Activated CD4-positive, alpha-beta T cell treated with anti-CD3 and anti-CD28 coated beads, Interleukin-2, amount 10 ng/mL, durations not matched to agents 7 days and 5 days (primary cell): ENCODE measurements around the gene RAC3. TPM values are rescaled to one million over a fixed set of nuclear protein-coding genes. Genes with fewer than 3 reads are reported as not detected.
A peak's percentile ranks its signal among the peaks of the same experiment; 100 is the strongest.

Source experiments
- CTCF ChIA-PET: fragments of 350-600 bp; sonication (Branson Sonifier 250); formaldehyde crosslinking; loops from one replicate; lab custom pipeline; 2021; ENCODE audit warnings: antibody characterized with exemption; lab: Charles Lee
- POLR2A ChIA-PET: fragments of 350-600 bp; sonication (Branson Sonifier 250); formaldehyde crosslinking; loops from one replicate; lab custom pipeline; 2021; ENCODE audit warnings: antibody characterized with exemption; lab: Charles Lee
- DNase-seq: peaks from one replicate; pipeline ENCODE4 v3.0.0-alpha.2; 2020
- H3K27ac Mint-ChIP-seq: one replicate; pipeline ENCODE4 v1.8.0; 2021; ENCODE audit warnings: mild to moderate bottlenecking, moderate library complexity, mixed read lengths
- H3K27me3 Mint-ChIP-seq: one replicate; pipeline ENCODE4 v1.8.0; 2021; ENCODE audit warnings: mixed read lengths
- H3K36me3 Mint-ChIP-seq: one replicate; pipeline ENCODE4 v1.8.0; 2021; ENCODE audit warnings: low read depth, mixed read lengths
- H3K4me1 Mint-ChIP-seq: one replicate; pipeline ENCODE4 v1.8.0; 2021; ENCODE audit warnings: mixed read lengths
- H3K4me3 Mint-ChIP-seq: one replicate; pipeline ENCODE4 v1.8.0; 2021; ENCODE audit warnings: mild to moderate bottlenecking, moderate library complexity, mixed read lengths
- H3K9me3 Mint-ChIP-seq: one replicate; pipeline ENCODE4 v1.8.0; 2021; ENCODE audit warnings: mixed read lengths
- total RNA-seq, 2 experiments: library from RNA; stranded (reverse); gene quantifications; one replicate each; pipeline ENCODE4 v1.2.3, GENCODE V29; 2021

The RAC3 gene
- total RNA-seq, 2 experiments from 2014 or later: 12.2 to 13.7 TPM

- Mint-ChIP-seq H3K9me3 (no peaks in the 10 kb centered on the region), H3K36me3 (no peaks in the 10 kb centered on the region), H3K27me3 (no peaks in the 10 kb centered on the region), H3K4me3 (no peak overlapping the region), H3K27ac (no peak overlapping the region), H3K4me1 (peaks cover 24% of the 10 kb centered on the region)
- POLR2A ChIA-PET: no interaction called here
- CTCF ChIA-PET: interaction anchor here (1.1 to 7.4 kb wide), 5 partner anchors 11 to 88 kb away, joined by 3 to 66 read pairs (median 40); partner anchors contain the start of genes DCXR and NOTUM
- DNase-seq: no peak
Measured at GRCh38 chr17:82018152-82018988, 13.1 kb upstream of the RAC3 start.

- DNase-seq: no peak
- H3K36me3 Mint-ChIP-seq: no peaks in the 10 kb centered on the region
- no peaks in the 10 kb centered on the region for H3K27me3 Mint-ChIP-seq
- H3K4me3 Mint-ChIP-seq: no peak overlapping the region
- H3K9me3 Mint-ChIP-seq: no peaks in the 10 kb centered on the region
- H3K27ac Mint-ChIP-seq: no peak overlapping the region
- peaks cover 29% of the 10 kb centered on the region for H3K4me1 Mint-ChIP-seq
- ChIA-PET CTCF (interaction anchor here (0.6 to 7.4 kb wide), 11 partner anchors 10 to 89 kb away, joined by 3 to 66 read pairs (median 4); partner anchors contain the start of genes DCXR and NOTUM), POLR2A (no interaction called here)
Measured at GRCh38 chr17:82018989-82019689, 12.3 kb upstream of the RAC3 start.

- DNase-seq: peak; percentile 71
- ChIA-PET CTCF (interaction anchor here (0.6 to 7.4 kb wide), 14 partner anchors 9 to 216 kb away, joined by 3 to 66 read pairs (median 4); partner anchors contain the start of genes DCXR and NOTUM), POLR2A (no interaction called here)
- Mint-ChIP-seq H3K9me3 (no peaks in the 10 kb centered on the region), H3K27me3 (no peaks in the 10 kb centered on the region), H3K4me3 (no peak overlapping the region), H3K36me3 (no peaks in the 10 kb centered on the region), H3K27ac (no peak overlapping the region), H3K4me1 (peaks cover 31% of the 10 kb centered on the region)
Measured at GRCh38 chr17:82019690-82020571, 11.5 kb upstream of the RAC3 start.

- Mint-ChIP-seq H3K27me3 (no peaks in the 10 kb centered on the region), H3K27ac (peak overlapping the region; percentile 76), H3K4me1 (peaks cover 34% of the 10 kb centered on the region), H3K9me3 (no peaks in the 10 kb centered on the region), H3K4me3 (peak overlapping the region; percentile 3), H3K36me3 (peaks cover 3% of the 10 kb centered on the region)
- CTCF ChIA-PET: interaction anchor here (0.6 to 7.4 kb wide), 12 partner anchors 9 to 390 kb away, joined by 3 to 66 read pairs (median 4); partner anchors contain the start of genes DCXR and NOTUM
- POLR2A ChIA-PET: no interaction called here
- DNase-seq: no peak
Measured at GRCh38 chr17:82020572-82021106, 10.8 kb upstream of the RAC3 start.

- peak; percentile 74 for DNase-seq
- Mint-ChIP-seq H3K9me3 (no peaks in the 10 kb centered on the region), H3K4me1 (peaks cover 38% of the 10 kb centered on the region), H3K4me3 (peak overlapping the region; percentile 77), H3K36me3 (peaks cover 7% of the 10 kb centered on the region), H3K27ac (peak overlapping the region; percentile 82), H3K27me3 (no peaks in the 10 kb centered on the region)
- POLR2A ChIA-PET: no interaction called here
- CTCF ChIA-PET: interaction anchor here (0.6 to 7.4 kb wide), 12 partner anchors 8 to 795 kb away, joined by 3 to 66 read pairs (median 4); partner anchors contain the start of genes DCXR and NOTUM
Measured at GRCh38 chr17:82021107-82021899, 10.2 kb upstream of the RAC3 start.

- Mint-ChIP-seq H3K36me3 (peaks cover 7% of the 10 kb centered on the region), H3K4me3 (peak overlapping the region; percentile 77), H3K9me3 (no peaks in the 10 kb centered on the region), H3K4me1 (peaks cover 39% of the 10 kb centered on the region), H3K27ac (peak overlapping the region; percentile 82), H3K27me3 (no peaks in the 10 kb centered on the region)
- ChIA-PET CTCF (interaction anchor here (0.6 to 7.4 kb wide), 9 partner anchors 8 to 794 kb away, joined by 3 to 66 read pairs (median 4); partner anchors contain the start of genes DCXR and NOTUM), POLR2A (interaction anchor here (1.2 kb wide), 1 partner anchor 16 kb away, joined by 4 read pairs; the partner anchor contains the start of gene DCXR)
- DNase-seq: no peak
Measured at GRCh38 chr17:82021900-82022309, 9.6 kb upstream of the RAC3 start.

GRCh38 chr17:82022310-82022980, 9.0 kb upstream of the RAC3 start, which contains the start of gene CENPX:
TSS of gene CENPX (minus strand) at chr17:82022878. CDS start at chr17:82022861, 17 bp downstream.
- CTCF ChIA-PET: interaction anchor here (0.6 to 7.4 kb wide), 11 partner anchors 7 to 183 kb away, joined by 3 to 66 read pairs (median 3); partner anchors contain the start of genes DCXR, NOTUM and RAC3
- DNase-seq: no peak
- Mint-ChIP-seq H3K27me3 (no peaks in the 10 kb centered on the region), H3K36me3 (peaks cover 10% of the 10 kb centered on the region), H3K9me3 (no peaks in the 10 kb centered on the region), H3K27ac (peak within 1 kb of the TSS; percentile 82), H3K4me1 (peaks cover 45% of the 10 kb centered on the region), H3K4me3 (peak within 1 kb of the TSS; percentile 84)
- POLR2A ChIA-PET: interaction anchor here (0.7 to 1.2 kb wide), 2 partner anchors 15 to 63 kb away, joined by 3 to 4 read pairs; partner anchors contain the start of gene DCXR

- Mint-ChIP-seq H3K27me3 (no peaks in the 10 kb centered on the region), H3K36me3 (peaks cover 12% of the 10 kb centered on the region), H3K27ac (peak within 1 kb of the TSS; percentile 82), H3K4me3 (peak within 1 kb of the TSS; percentile 84), H3K9me3 (no peaks in the 10 kb centered on the region), H3K4me1 (peaks cover 47% of the 10 kb centered on the region)
- peak; percentile 100 for DNase-seq
- CTCF ChIA-PET: interaction anchor here (0.8 to 7.4 kb wide), 6 partner anchors 9 to 149 kb away, joined by 3 to 66 read pairs (median 5); partner anchors contain the start of genes DCXR, NOTUM and RAC3
- POLR2A ChIA-PET: interaction anchor here (0.7 to 1.2 kb wide), 2 partner anchors 15 to 64 kb away, joined by 3 to 4 read pairs; partner anchors contain the start of gene DCXR
Measured at GRCh38 chr17:82022981-82023446, 8.5 kb upstream of the RAC3 start, which contains the start of gene LRRC45. TSS of gene LRRC45 (plus strand) at chr17:82023305. CDS start at chr17:82023644, 339 bp downstream.

GRCh38 chr17:82023447-82024241, 7.8 kb upstream of the RAC3 start:
- Mint-ChIP-seq H3K9me3 (no peaks in the 10 kb centered on the region), H3K4me1 (peaks cover 44% of the 10 kb centered on the region), H3K4me3 (peak overlapping the region; percentile 84), H3K36me3 (peaks cover 12% of the 10 kb centered on the region), H3K27ac (no peak overlapping the region), H3K27me3 (no peaks in the 10 kb centered on the region)
- CTCF ChIA-PET: interaction anchor here (2.5 to 7.4 kb wide), 3 partner anchors 13 to 68 kb away, joined by 6 to 66 read pairs (median 49); partner anchors contain the start of genes DCXR and NOTUM
- peak; percentile 36 for DNase-seq
- POLR2A ChIA-PET: no interaction called here
